ENCODE data around the gene GAB1.

GAB1 gene

GRCh38 chr4:143489106-143489505, 152.4 kb downstream of the GAB1 start:
- DNase-seq (ENCODE audit: low spot score): no peak

GRCh38 chr4:143498021-143498420, 161.3 kb downstream of the GAB1 start:
- DNase-seq (ENCODE audit: low spot score): no peak

- no peak for DNase-seq (ENCODE audit: low spot score)
Measured at GRCh38 chr4:143502231-143502630, 165.6 kb downstream of the GAB1 start.

GRCh38 chr4:143506031-143506430, 169.4 kb downstream of the GAB1 start:
- DNase-seq (ENCODE audit: low spot score): no peak

- DNase-seq (ENCODE audit: low spot score): no peak
Measured at GRCh38 chr4:143511906-143512305, 175.2 kb downstream of the GAB1 start.

- no peak for DNase-seq (ENCODE audit: low spot score)
Measured at GRCh38 chr4:143512978-143513313, 176.3 kb downstream of the GAB1 start.

GRCh38 chr4:143513314-143514168, 176.9 kb downstream of the GAB1 start, which contains the start of gene SMARCA5:
TSS of gene SMARCA5 (plus strand) at chr4:143513702. CDS start at chr4:143513925, 223 bp downstream.
- DNase-seq (ENCODE audit: low spot score): peak; percentile 97

- DNase-seq (ENCODE audit: low spot score): no peak
Measured at GRCh38 chr4:143514169-143514495, 177.5 kb downstream of the GAB1 start.

GRCh38 chr4:143514497-143514896, 177.8 kb downstream of the GAB1 start:
- peak; percentile 70 for DNase-seq (ENCODE audit: low spot score)

GRCh38 chr4:143514901-143515300, 178.2 kb downstream of the GAB1 start:
- DNase-seq (ENCODE audit: low spot score): no peak

- DNase-seq (ENCODE audit: low spot score): no peak
Measured at GRCh38 chr4:143515905-143516304, 179.2 kb downstream of the GAB1 start.

- DNase-seq (ENCODE audit: low spot score): no peak
Measured at GRCh38 chr4:143517764-143518163, 181.1 kb downstream of the GAB1 start.
